Loucy (cell line): ENCODE measurements around the gene PRTFDC1.

Source experiments
- CTCF ChIP-seq: fragments of 200-600 bp; sonication (generic); conservative IDR thresholded peaks from 2 replicates; pipeline ENCODE4 v1.5.1; 2014; ENCODE audit warnings: mild to moderate bottlenecking, antibody characterized with exemption, low read length
- EZH2phosphoT487 ChIP-seq: fragments of 200-600 bp; IDR thresholded peaks from 2 replicates; pipeline ENCODE4 v1.6.1; 2018; ENCODE audit warnings: antibody characterized with exemption, mild to moderate bottlenecking, moderate library complexity, borderline replicate concordance

- TF ChIP-seq CTCF (no peak), EZH2phosphoT487 (no peak)
Measured at GRCh38 chr10:24843256-24843655, 109.2 kb downstream of the PRTFDC1 start.
